GM19468 (cell line): ENCODE measurements around the gene NSA2.

Experiments used
- ATAC-seq: cut with Tn5 transposase; IDR thresholded peaks from one replicate; pipeline ENCODE4 v1.9.1; 2021; ENCODE audit warnings: mild to moderate bottlenecking, moderate library complexity, moderate number of reproducible peaks; ENCODE audit not compliant: unreplicated experiment; ENCODE audit errors: extremely low read depth

The NSA2 gene

DNA sequence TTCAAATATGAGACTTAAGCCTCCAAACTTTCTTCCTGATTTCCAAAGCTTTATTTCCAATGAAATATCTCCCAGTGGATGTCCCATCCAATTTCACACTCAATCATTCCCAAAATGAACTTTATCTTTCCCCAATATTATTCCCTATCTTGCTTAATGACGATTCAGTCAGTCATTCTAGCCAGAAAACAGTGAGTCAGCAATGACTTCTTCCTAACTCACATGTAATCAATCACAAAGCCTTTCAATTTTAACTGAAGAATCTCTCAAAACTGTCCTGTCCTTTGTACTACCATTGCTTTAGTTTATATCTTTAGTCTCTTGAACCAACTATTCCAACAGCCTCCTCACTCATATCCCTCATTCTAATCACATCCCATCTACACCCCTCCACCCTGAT, 34.9 kb downstream of the NSA2 start:
- ATAC-seq: no peak

DNA sequence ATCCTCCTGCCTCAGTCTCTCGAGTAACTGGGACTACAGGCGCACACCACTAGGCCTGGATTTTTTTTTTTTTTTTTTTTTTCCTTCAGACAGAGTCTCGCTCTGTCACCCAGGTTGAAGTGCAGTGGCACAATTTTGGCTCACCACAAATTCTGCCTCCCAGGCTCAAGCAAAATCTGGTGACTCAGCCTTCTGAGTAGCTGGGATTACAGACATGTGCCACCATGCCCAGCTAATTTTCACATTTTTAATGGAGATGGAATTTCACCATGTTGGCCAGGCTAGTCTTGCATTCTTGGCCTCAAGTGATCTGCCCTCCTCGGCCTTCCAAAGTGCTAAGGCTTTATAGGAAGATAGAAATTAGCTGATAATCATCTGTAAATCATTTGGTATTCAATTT, 43.9 kb downstream of the NSA2 start:
- ATAC-seq: no peak

DNA sequence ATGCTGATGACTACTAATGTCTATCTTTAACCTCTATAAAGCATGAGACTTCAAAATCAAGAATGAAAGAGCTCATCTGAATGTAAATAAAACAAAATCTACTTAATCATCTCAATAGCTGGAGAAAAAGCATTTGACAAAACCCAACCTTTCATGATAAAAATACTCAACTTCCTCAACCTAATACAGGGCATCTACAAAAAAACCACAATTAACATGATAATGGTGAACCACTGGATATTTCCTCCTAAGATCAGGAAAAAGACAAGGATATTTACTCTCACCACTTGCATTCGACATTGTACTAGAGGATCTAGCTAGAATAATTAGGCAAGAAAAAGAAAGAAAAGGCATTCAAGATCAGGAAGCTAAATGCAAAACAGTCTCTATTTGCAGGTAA, 49.8 kb downstream of the NSA2 start:
- no peak for ATAC-seq

DNA sequence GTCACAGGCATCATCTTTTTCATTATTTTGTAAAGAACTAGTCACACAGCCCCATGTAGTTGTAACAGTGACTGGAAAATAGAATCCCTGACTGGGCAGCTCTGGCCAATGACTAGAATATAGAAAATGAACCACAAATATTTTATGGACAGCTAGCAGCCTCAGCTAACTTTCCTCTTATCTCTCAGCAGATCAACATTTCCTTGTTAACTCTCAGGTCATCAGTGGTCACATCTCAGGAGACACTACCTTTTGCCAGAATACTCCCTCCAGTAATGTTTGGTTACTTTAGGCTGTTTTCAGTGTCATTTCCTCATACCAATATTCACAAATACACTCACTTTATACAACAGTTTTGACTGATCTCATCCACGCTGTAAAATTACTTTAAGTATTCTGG, 55.2 kb downstream of the NSA2 start:
- no peak for ATAC-seq

DNA sequence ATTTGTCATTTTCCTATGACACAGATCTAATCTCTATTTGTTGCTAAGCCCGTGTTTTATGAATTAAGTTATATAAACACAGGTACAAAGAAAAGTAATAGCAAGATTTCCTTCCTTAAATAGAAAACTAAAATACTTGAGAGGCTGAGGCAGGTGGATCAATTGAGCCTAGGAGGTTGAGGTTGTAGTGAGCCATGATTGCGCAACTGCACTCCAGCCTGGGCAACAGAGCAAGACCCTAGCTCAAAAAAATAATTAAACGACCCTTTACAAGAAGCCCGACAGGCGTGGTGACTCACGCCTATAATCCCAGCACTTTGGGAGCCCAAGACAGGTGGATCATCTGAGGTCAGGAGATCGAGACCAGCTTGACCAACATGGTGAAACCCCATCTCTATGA, 62.4 kb downstream of the NSA2 start:
- no peak for ATAC-seq
